ENCODE data around the gene PTPN12.
A peak's percentile ranks its signal among the peaks of the same experiment; 100 is the strongest.
"Not testable (repeated sequence)": the region's sequence is repeated elsewhere in the genome, so short reads cannot be mapped to it uniquely, and the experiment has no call there.

The PTPN12 gene

GRCh38 chr7:77531038-77531437 is 6.1 kb upstream of the PTPN12 start:
- H3K27ac Mint-ChIP-seq = no peak overlapping the region
- H3K27me3 Mint-ChIP-seq = no peaks in the 10 kb centered on the region
- H3K36me3 Mint-ChIP-seq (ENCODE audit: low read depth) = no peaks in the 10 kb centered on the region

GRCh38 chr7:77532247-77532646 is 4.8 kb upstream of the PTPN12 start:
- no peak overlapping the region for H3K27ac Mint-ChIP-seq
- peaks cover 19% of the 10 kb centered on the region for H3K4me1 Mint-ChIP-seq (ENCODE audit: low read depth)
- H3K36me3 Mint-ChIP-seq (ENCODE audit: low read depth) = no peaks in the 10 kb centered on the region
- H3K27me3 Mint-ChIP-seq = no peaks in the 10 kb centered on the region
- no peaks in the 10 kb centered on the region for H3K9me3 Mint-ChIP-seq
- H3K4me3 Mint-ChIP-seq = no peak overlapping the region

More at GRCh38 chr7:77531038-77531437, 6.1 kb upstream of the PTPN12 start:
- Mint-ChIP-seq H3K4me3 (no peak overlapping the region), H3K9me3 (no peaks in the 10 kb centered on the region), H3K4me1 (ENCODE audit: low read depth) (peaks cover 19% of the 10 kb centered on the region)

- H3K27ac Mint-ChIP-seq; H3K36me3 Mint-ChIP-seq (ENCODE audit: low read depth); H3K27me3 Mint-ChIP-seq; H3K9me3 Mint-ChIP-seq; H3K4me3 Mint-ChIP-seq: not testable (repeated sequence)
- peaks cover 19% of the 10 kb centered on the region for H3K4me1 Mint-ChIP-seq (ENCODE audit: low read depth)
These were observed 4.4 kb upstream of the PTPN12 start for GRCh38 chr7:77532732-77533131.

- not testable (repeated sequence) for H3K27ac Mint-ChIP-seq; H3K9me3 Mint-ChIP-seq; H3K4me3 Mint-ChIP-seq; H3K27me3 Mint-ChIP-seq; H3K36me3 Mint-ChIP-seq (ENCODE audit: low read depth)
- H3K4me1 Mint-ChIP-seq (ENCODE audit: low read depth) = peaks cover 21% of the 10 kb centered on the region
These were observed 3.0 kb upstream of the PTPN12 start for GRCh38 chr7:77534046-77534445.

- no peaks in the 10 kb centered on the region for H3K9me3 Mint-ChIP-seq
- no peak overlapping the region for H3K27ac Mint-ChIP-seq
- H3K4me1 Mint-ChIP-seq (ENCODE audit: low read depth) = peaks cover 21% of the 10 kb centered on the region
- H3K4me3 Mint-ChIP-seq = peak overlapping the region; percentile 96
- no peaks in the 10 kb centered on the region for H3K27me3 Mint-ChIP-seq
- H3K36me3 Mint-ChIP-seq (ENCODE audit: low read depth) = no peaks in the 10 kb centered on the region
These were observed 1.1 kb upstream of the PTPN12 start for GRCh38 chr7:77536017-77536412.

- H3K4me1 Mint-ChIP-seq (ENCODE audit: low read depth) = peaks cover 21% of the 10 kb centered on the region
- no peaks in the 10 kb centered on the region for H3K9me3 Mint-ChIP-seq
- H3K36me3 Mint-ChIP-seq (ENCODE audit: low read depth) = no peaks in the 10 kb centered on the region
- peak overlapping the region; percentile 96 for H3K4me3 Mint-ChIP-seq
- H3K27ac Mint-ChIP-seq = peak overlapping the region; percentile 89
- no peaks in the 10 kb centered on the region for H3K27me3 Mint-ChIP-seq
These were observed 521 bp upstream of the PTPN12 start for GRCh38 chr7:77536413-77537135.

GRCh38 chr7:77537778-77538280 is 734 bp downstream of the PTPN12 start:
- no peaks in the 10 kb centered on the region for H3K27me3 Mint-ChIP-seq
- H3K9me3 Mint-ChIP-seq = no peaks in the 10 kb centered on the region
- H3K4me1 Mint-ChIP-seq (ENCODE audit: low read depth) = peaks cover 33% of the 10 kb centered on the region
- H3K4me3 Mint-ChIP-seq = peak overlapping the region; percentile 88
- H3K36me3 Mint-ChIP-seq (ENCODE audit: low read depth) = no peaks in the 10 kb centered on the region
- peak overlapping the region; percentile 26 for H3K27ac Mint-ChIP-seq

- peaks cover 39% of the 10 kb centered on the region for H3K4me1 Mint-ChIP-seq (ENCODE audit: low read depth)
- no peaks in the 10 kb centered on the region for H3K27me3 Mint-ChIP-seq
- H3K27ac Mint-ChIP-seq = peak overlapping the region; percentile 26
- H3K36me3 Mint-ChIP-seq (ENCODE audit: low read depth) = no peaks in the 10 kb centered on the region
- no peaks in the 10 kb centered on the region for H3K9me3 Mint-ChIP-seq
- peak overlapping the region; percentile 88 for H3K4me3 Mint-ChIP-seq
These were observed 1.5 kb downstream of the PTPN12 start for GRCh38 chr7:77538281-77539212.

GRCh38 chr7:77540402-77540822 is 3.3 kb downstream of the PTPN12 start:
- Mint-ChIP-seq H3K27me3 (no peaks in the 10 kb centered on the region), H3K4me1 (ENCODE audit: low read depth) (peaks cover 49% of the 10 kb centered on the region), H3K36me3 (ENCODE audit: low read depth) (no peaks in the 10 kb centered on the region), H3K27ac (no peak overlapping the region), H3K9me3 (no peaks in the 10 kb centered on the region), H3K4me3 (no peak overlapping the region)

- H3K4me1 Mint-ChIP-seq (ENCODE audit: low read depth) = peaks cover 46% of the 10 kb centered on the region
- not testable (repeated sequence) for H3K4me3 Mint-ChIP-seq; H3K27ac Mint-ChIP-seq; H3K27me3 Mint-ChIP-seq; H3K36me3 Mint-ChIP-seq (ENCODE audit: low read depth); H3K9me3 Mint-ChIP-seq
These were observed 3.9 kb downstream of the PTPN12 start for GRCh38 chr7:77540993-77541392.

GRCh38 chr7:77542409-77542808 is 5.3 kb downstream of the PTPN12 start:
- Mint-ChIP-seq H3K9me3 (no peaks in the 10 kb centered on the region), H3K27me3 (no peaks in the 10 kb centered on the region), H3K27ac (no peak overlapping the region), H3K36me3 (ENCODE audit: low read depth) (no peaks in the 10 kb centered on the region), H3K4me3 (no peak overlapping the region), H3K4me1 (ENCODE audit: low read depth) (peaks cover 50% of the 10 kb centered on the region)

GRCh38 chr7:77542895-77543294 is 5.8 kb downstream of the PTPN12 start:
- Mint-ChIP-seq H3K4me1 (ENCODE audit: low read depth) (peaks cover 55% of the 10 kb centered on the region), H3K9me3 (no peaks in the 10 kb centered on the region)

GRCh38 chr7:77543910-77544309 is 6.8 kb downstream of the PTPN12 start:
- no peaks in the 10 kb centered on the region for H3K27me3 Mint-ChIP-seq
- H3K4me1 Mint-ChIP-seq (ENCODE audit: low read depth) = peaks cover 52% of the 10 kb centered on the region
- H3K36me3 Mint-ChIP-seq (ENCODE audit: low read depth) = no peaks in the 10 kb centered on the region
- peak overlapping the region; percentile 23 for H3K27ac Mint-ChIP-seq
- H3K9me3 Mint-ChIP-seq = no peaks in the 10 kb centered on the region
- H3K4me3 Mint-ChIP-seq = no peak overlapping the region

More at GRCh38 chr7:77542895-77543294, 5.8 kb downstream of the PTPN12 start:
- Mint-ChIP-seq H3K4me3 (no peak overlapping the region), H3K36me3 (ENCODE audit: low read depth) (no peaks in the 10 kb centered on the region), H3K27ac (no peak overlapping the region), H3K27me3 (no peaks in the 10 kb centered on the region)

GRCh38 chr7:77544518-77544917 is 7.4 kb downstream of the PTPN12 start:
- Mint-ChIP-seq H3K27ac (no peak overlapping the region), H3K4me3 (no peak overlapping the region), H3K4me1 (ENCODE audit: low read depth) (peaks cover 52% of the 10 kb centered on the region)

GRCh38 chr7:77548206-77548605 is 11.1 kb downstream of the PTPN12 start:
- Mint-ChIP-seq H3K4me1 (ENCODE audit: low read depth) (peaks cover 29% of the 10 kb centered on the region), H3K27ac (no peak overlapping the region), H3K27me3 (no peaks in the 10 kb centered on the region), H3K36me3 (ENCODE audit: low read depth) (peaks cover 6% of the 10 kb centered on the region), H3K4me3 (no peak overlapping the region), H3K9me3 (no peaks in the 10 kb centered on the region)

More at GRCh38 chr7:77544518-77544917, 7.4 kb downstream of the PTPN12 start:
- Mint-ChIP-seq H3K36me3 (ENCODE audit: low read depth) (no peaks in the 10 kb centered on the region), H3K27me3 (no peaks in the 10 kb centered on the region), H3K9me3 (no peaks in the 10 kb centered on the region)

Data from stimulated activated naive CD8-positive, alpha-beta T cell treated with anti-CD3 and anti-CD28 coated beads, Interleukin-15, Interleukin-2, amounts not matched to agents 100 ng/mL and 50 ng/mL, for 24 hours (primary cell).